Urothelium cell line (cell line): ENCODE measurements around the gene ACOT13.
"Not testable (repeated sequence)": the region's sequence is repeated elsewhere in the genome, so short reads cannot be mapped to it uniquely, and the experiment has no call there.

ENCODE experiments used
- DNase-seq: peaks from one replicate; pipeline ENCODE4 v3.0.0; 2011; ENCODE audit warnings: low spot score, mixed read lengths
- FAIRE-seq: peaks from 2 replicates; lab custom pipeline; 2011; peaks lifted over from hg19 to GRCh38; lab: Jason Lieb, UNC

ACOT13 gene

GRCh38 chr6:24661759-24662158 is 5.1 kb upstream of the ACOT13 start:
- not testable (repeated sequence) for FAIRE-seq, DNase-seq

GRCh38 chr6:24662236-24662635 is 4.6 kb upstream of the ACOT13 start:
- no peak for FAIRE-seq
- DNase-seq: no peak

- no peak for DNase-seq
- no peak for FAIRE-seq
Measured at GRCh38 chr6:24663189-24663588, 3.7 kb upstream of the ACOT13 start.

GRCh38 chr6:24664046-24664987 is 2.6 kb upstream of the ACOT13 start:
- no peak for FAIRE-seq
- DNase-seq: no peak

GRCh38 chr6:24666097-24666640 is 708 bp upstream of the ACOT13 start:
- peak; percentile 37 for DNase-seq
- no peak for FAIRE-seq

GRCh38 chr6:24667378-24667803 is 514 bp downstream of the ACOT13 start:
- DNase-seq (no peak), FAIRE-seq (no peak)

- DNase-seq, FAIRE-seq: not testable (repeated sequence)
Measured at GRCh38 chr6:24668066-24668996, 1.5 kb downstream of the ACOT13 start.

GRCh38 chr6:24668997-24669361 is 2.1 kb downstream of the ACOT13 start:
- FAIRE-seq: no peak
- no peak for DNase-seq

GRCh38 chr6:24670492-24670891 is 3.6 kb downstream of the ACOT13 start:
- FAIRE-seq, DNase-seq: not testable (repeated sequence)

- not testable (repeated sequence) for FAIRE-seq, DNase-seq
Measured at GRCh38 chr6:24671077-24671476, 4.2 kb downstream of the ACOT13 start.

- DNase-seq (no peak), FAIRE-seq (no peak)
Measured at GRCh38 chr6:24672620-24673182, 5.8 kb downstream of the ACOT13 start.

- DNase-seq (no peak), FAIRE-seq (no peak)
Measured at GRCh38 chr6:24673625-24674024, 6.7 kb downstream of the ACOT13 start.

GRCh38 chr6:24678792-24679352 is 12.0 kb downstream of the ACOT13 start:
- DNase-seq, FAIRE-seq: not testable (repeated sequence)

GRCh38 chr6:24680582-24680981 is 13.7 kb downstream of the ACOT13 start:
- no peak for FAIRE-seq
- DNase-seq: no peak

- FAIRE-seq: no peak
Measured at GRCh38 chr6:24683297-24684296, 16.7 kb downstream of the ACOT13 start.

GRCh38 chr6:24686408-24686807 is 19.5 kb downstream of the ACOT13 start:
- FAIRE-seq (no peak), DNase-seq (no peak)

More at GRCh38 chr6:24683297-24684296, 16.7 kb downstream of the ACOT13 start:
- no peak for DNase-seq

GRCh38 chr6:24686946-24687345 is 20.1 kb downstream of the ACOT13 start:
- DNase-seq (no peak), FAIRE-seq (no peak)

GRCh38 chr6:24689964-24690363 is 23.1 kb downstream of the ACOT13 start:
- FAIRE-seq: no peak

GRCh38 chr6:24690593-24690992 is 23.7 kb downstream of the ACOT13 start:
- DNase-seq: no peak
- FAIRE-seq: no peak

More at GRCh38 chr6:24689964-24690363, 23.1 kb downstream of the ACOT13 start:
- no peak for DNase-seq
